A673 (cell line): Measurements from ENCODE around the gene CDK14. TPM values are rescaled to one million over a fixed set of nuclear protein-coding genes. Genes with fewer than 3 reads are reported as not detected.

Experiments
- BruUV-seq: library from RNA; stranded (reverse); fragments of 400-500 nt; replicated peaks from 2 replicates; lab custom pipeline; 2021; lab: Mats Ljungman, UMichigan
- CTCF ChIA-PET: fragments of 300-600 bp; sonication (Branson Sonifier 250); formaldehyde crosslinking; loops from one replicate; lab custom pipeline; 2022; ENCODE audit warnings: antibody characterized with exemption; lab: Charles Lee
- POLR2A ChIA-PET: fragments of 300-600 bp; sonication (Branson Sonifier 250); formaldehyde crosslinking; loops from one replicate; lab custom pipeline; 2022; ENCODE audit warnings: antibody characterized with exemption; ENCODE audit not compliant: low non-redundant PET; lab: Charles Lee
- DNase-seq: peaks from one replicate; pipeline ENCODE4 v3.0.0-alpha.2; 2015; ENCODE audit warnings: low spot score
- H3K27ac ChIP-seq: fragments of 200-600 bp; sonication (generic); 2 replicates; pipeline ENCODE4 v1.5.1; 2016; ENCODE audit warnings: mixed run types, low read depth, mild to moderate bottlenecking, mixed read lengths, antibody characterized with exemption, low read length; ENCODE audit not compliant: poor library complexity, severe bottlenecking
- H3K27me3 ChIP-seq: fragments of 200-600 bp; sonication (generic); replicated peaks from 2 replicates; pipeline ENCODE4 v1.6.1; 2017; ENCODE audit warnings: mixed run types, low read depth, mild to moderate bottlenecking, mixed read lengths, antibody characterized with exemption, low read length; ENCODE audit not compliant: insufficient read depth, poor library complexity
- H3K36me3 ChIP-seq: fragments of 200-600 bp; sonication (generic); 2 replicates; pipeline ENCODE4 v1.6.1; 2016; ENCODE audit warnings: mixed run types, mild to moderate bottlenecking, mixed read lengths, antibody characterized with exemption, low read length; ENCODE audit not compliant: insufficient read depth, poor library complexity, severe bottlenecking
- H3K4me1 ChIP-seq: fragments of 200-600 bp; sonication (generic); 2 replicates; pipeline ENCODE4 v1.6.1; 2017; ENCODE audit warnings: mixed run types, mild to moderate bottlenecking, mixed read lengths, antibody characterized with exemption, low read length; ENCODE audit not compliant: insufficient read depth, poor library complexity, severe bottlenecking
- H3K4me3 ChIP-seq: fragments of 200-600 bp; sonication (generic); 2 replicates; pipeline ENCODE4 v1.5.1; 2016; ENCODE audit warnings: low read depth, mixed run types, mild to moderate bottlenecking, mixed read lengths, low read length; ENCODE audit not compliant: poor library complexity, severe bottlenecking
- H3K9me3 ChIP-seq: fragments of 200-600 bp; sonication (generic); 2 replicates; pipeline ENCODE4 v1.6.1; 2016; ENCODE audit warnings: mixed run types, low read depth, mild to moderate bottlenecking, mixed read lengths, antibody characterized with exemption, low read length; ENCODE audit not compliant: poor library complexity, severe bottlenecking
- EZH2 ChIP-seq: fragments of 200-600 bp; sonication (generic); IDR thresholded peaks from 2 replicates; pipeline ENCODE4 v1.6.1; 2017; ENCODE audit warnings: borderline replicate concordance, low read depth, mild to moderate bottlenecking, mixed read lengths, antibody characterized with exemption, low read length; ENCODE audit not compliant: poor library complexity, severe bottlenecking
- intact Hi-C: fragments of 100-400 bp; cut with micrococcal nuclease; formaldehyde crosslinking; loops from one replicate; pipeline ENCODE4 v1.10.0; 2022; ENCODE audit not compliant: unreplicated experiment
- total RNA-seq: library from RNA; stranded (reverse); gene quantifications from 2 replicates; pipeline ENCODE4 v1.2.3, GENCODE V29; 2021
- TF ChIP-seq, protein P1 (sequence below): fragments of 300-800, 200-600 bp; sonication (generic); conservative IDR thresholded peaks from 2 replicates; pipeline ENCODE4 v1.5.1; 2017; ENCODE audit warnings: low read depth, mild to moderate bottlenecking, antibody characterized with exemption, low read length, moderate library complexity, mixed read lengths

CDK14 gene
- total RNA-seq, 1 experiment from 2014 or later: 128 TPM

DNA sequence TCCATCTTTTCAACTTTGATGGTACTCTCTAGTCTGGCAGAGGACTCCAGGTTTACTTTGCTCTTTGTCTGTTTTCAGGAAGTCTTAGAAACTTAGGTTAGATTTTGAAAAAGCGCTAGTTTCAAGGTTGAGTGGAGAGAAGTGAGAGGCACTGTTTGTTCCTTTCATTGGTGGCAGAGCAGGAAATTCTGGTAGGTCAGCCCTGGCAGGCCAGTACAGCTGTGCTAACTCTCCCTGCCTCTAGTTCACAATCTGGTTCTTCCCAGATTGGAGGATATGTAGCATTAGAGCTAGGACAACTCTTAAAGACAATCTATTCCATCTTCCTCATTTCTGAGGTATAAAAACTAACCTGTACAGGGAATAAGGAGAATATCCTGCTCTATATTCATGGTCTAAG is 507.2 kb downstream of the CDK14 start:
- no peak overlapping the region for H3K4me3 ChIP-seq
- CTCF ChIA-PET: no interaction called here
- no peak for DNase-seq
- no peaks in the 10 kb centered on the region for H3K27me3 ChIP-seq
- H3K9me3 ChIP-seq: no peaks in the 10 kb centered on the region
- intact Hi-C loops: no loop called here
- no peak for TF ChIP-seq EZH2
- TF ChIP-seq, protein P1, sequence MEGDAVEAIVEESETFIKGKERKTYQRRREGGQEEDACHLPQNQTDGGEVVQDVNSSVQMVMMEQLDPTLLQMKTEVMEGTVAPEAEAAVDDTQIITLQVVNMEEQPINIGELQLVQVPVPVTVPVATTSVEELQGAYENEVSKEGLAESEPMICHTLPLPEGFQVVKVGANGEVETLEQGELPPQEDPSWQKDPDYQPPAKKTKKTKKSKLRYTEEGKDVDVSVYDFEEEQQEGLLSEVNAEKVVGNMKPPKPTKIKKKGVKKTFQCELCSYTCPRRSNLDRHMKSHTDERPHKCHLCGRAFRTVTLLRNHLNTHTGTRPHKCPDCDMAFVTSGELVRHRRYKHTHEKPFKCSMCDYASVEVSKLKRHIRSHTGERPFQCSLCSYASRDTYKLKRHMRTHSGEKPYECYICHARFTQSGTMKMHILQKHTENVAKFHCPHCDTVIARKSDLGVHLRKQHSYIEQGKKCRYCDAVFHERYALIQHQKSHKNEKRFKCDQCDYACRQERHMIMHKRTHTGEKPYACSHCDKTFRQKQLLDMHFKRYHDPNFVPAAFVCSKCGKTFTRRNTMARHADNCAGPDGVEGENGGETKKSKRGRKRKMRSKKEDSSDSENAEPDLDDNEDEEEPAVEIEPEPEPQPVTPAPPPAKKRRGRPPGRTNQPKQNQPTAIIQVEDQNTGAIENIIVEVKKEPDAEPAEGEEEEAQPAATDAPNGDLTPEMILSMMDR: no peak
- POLR2A ChIA-PET: interaction anchor here (0.6 kb wide), 1 partner anchor 54 kb away, joined by 3 read pairs; no protein-coding TSS in a partner anchor
- H3K36me3 ChIP-seq: no peaks in the 10 kb centered on the region
- H3K27ac ChIP-seq: no peak overlapping the region
- no TSS peak for BruUV-seq
- H3K4me1 ChIP-seq: peaks cover 25% of the 10 kb centered on the region

DNA sequence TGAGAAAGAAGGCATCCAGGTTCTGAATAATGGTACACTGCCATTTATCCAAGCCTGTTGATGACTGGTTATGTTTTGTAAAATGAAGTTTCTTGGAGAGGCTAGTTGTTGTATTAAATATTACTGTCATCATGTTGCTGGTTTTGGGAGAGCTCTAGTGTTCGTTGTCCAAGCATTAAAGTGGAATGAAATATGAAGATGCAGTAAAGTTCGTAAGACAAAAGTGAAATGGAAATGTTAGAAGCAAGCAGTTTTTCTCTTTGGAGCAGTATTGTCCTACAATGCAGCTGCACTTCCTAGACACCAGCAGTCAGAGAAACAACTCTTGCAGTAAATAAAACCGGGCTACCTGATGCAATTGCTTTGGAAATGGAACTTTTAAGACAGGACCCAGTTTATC is 511.3 kb downstream of the CDK14 start:
- no TSS peak for BruUV-seq
- Histone ChIP-seq H3K27ac (peak overlapping the region; percentile 34), H3K9me3 (no peaks in the 10 kb centered on the region), H3K27me3 (no peaks in the 10 kb centered on the region), H3K4me3 (no peak overlapping the region), H3K36me3 (peaks cover 2% of the 10 kb centered on the region), H3K4me1 (peaks cover 7% of the 10 kb centered on the region)
- no peak for DNase-seq
- CTCF ChIA-PET: no interaction called here
- intact Hi-C loops: no loop called here
- TF ChIP-seq EZH2: no peak
- TF ChIP-seq, protein P1: no peak
- POLR2A ChIA-PET: no interaction called here

DNA sequence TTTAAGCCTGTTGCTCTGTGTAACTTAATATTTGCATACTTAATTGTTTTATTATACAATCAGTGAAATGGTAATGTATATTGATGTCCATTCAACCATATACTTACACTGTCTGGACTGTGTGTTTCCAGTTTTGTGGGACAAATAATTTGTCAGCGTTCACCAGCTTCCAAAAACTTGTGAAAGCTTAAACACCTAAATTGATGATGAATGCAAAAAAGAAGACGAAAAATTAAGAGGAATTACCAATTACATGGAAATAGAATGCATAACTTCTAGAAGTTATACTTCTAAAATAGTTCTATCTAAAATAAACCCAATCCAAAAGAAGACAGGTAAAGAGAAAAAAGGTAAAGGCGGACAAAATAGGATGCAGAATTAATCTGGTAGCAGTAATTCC is 513.1 kb downstream of the CDK14 start:
- no peaks in the 10 kb centered on the region for H3K27me3 ChIP-seq
- H3K36me3 ChIP-seq: peaks cover 7% of the 10 kb centered on the region
- no peak for DNase-seq
- TF ChIP-seq EZH2: no peak
- TF ChIP-seq, protein P1: no peak
- no peak overlapping the region for H3K27ac ChIP-seq
- no TSS peak for BruUV-seq
- intact Hi-C loops: no loop called here
- no peak overlapping the region for H3K4me3 ChIP-seq
- ChIA-PET CTCF (no interaction called here), POLR2A (no interaction called here)
- no peaks in the 10 kb centered on the region for H3K9me3 ChIP-seq
- H3K4me1 ChIP-seq: peaks cover 24% of the 10 kb centered on the region
